IMR-90 (cell line): ENCODE measurements around the gene PLD4. TPM values are rescaled to one million over a fixed set of nuclear protein-coding genes. Genes with fewer than 3 reads are reported as not detected.

Experiments
- ATAC-seq: fragments of 200-7000 bp; cut with Tn5 transposase; 2 replicates; pipeline ENCODE4 v1.9.1; 2020; ENCODE audit warnings: low read depth, mild to moderate bottlenecking, moderate library complexity
- BruUV-seq: library from RNA; stranded (reverse); fragments of 400-500 nt; replicated peaks from 2 replicates; lab custom pipeline; 2021; lab: Mats Ljungman, UMichigan
- CTCF ChIA-PET: fragments of 300-600 bp; formaldehyde crosslinking; extraction: SDS; loops from one replicate; lab custom pipeline; 2021; ENCODE audit warnings: antibody characterized with exemption; lab: Yijun Ruan, JAX
- POLR2A ChIA-PET: fragments of 300-600 bp; sonication (Branson Sonifier 250); formaldehyde crosslinking; loops from one replicate; lab custom pipeline; 2022; ENCODE audit warnings: antibody characterized with exemption; ENCODE audit not compliant: unreplicated experiment; lab: Charles Lee
- DNase-seq: peaks from one replicate; pipeline ENCODE4 v3.0.0; 2013
- H2AFZ ChIP-seq: replicated peaks from 2 replicates; pipeline ENCODE3; 2013; ENCODE audit warnings: low read length, mild to moderate bottlenecking; ENCODE audit not compliant: poor library complexity
- H2AK5ac ChIP-seq: 2 replicates; pipeline ENCODE4 v1.6.1; 2013; ENCODE audit warnings: low read depth, low read length, inconsistent platforms
- H2AK9ac ChIP-seq: replicated peaks from 2 replicates; pipeline ENCODE3; 2013; ENCODE audit warnings: mild to moderate bottlenecking, low read depth, low read length, moderate library complexity; ENCODE audit not compliant: poor library complexity
- H2BK120ac ChIP-seq: 2 replicates; pipeline ENCODE4 v1.6.1; 2013; ENCODE audit warnings: low read depth, low read length, inconsistent platforms
- H2BK15ac ChIP-seq: 3 replicates; pipeline ENCODE4 v1.6.1; 2013; ENCODE audit warnings: low read depth, low read length, inconsistent platforms
- H2BK20ac ChIP-seq: 2 replicates; pipeline ENCODE4 v1.6.1; 2013; ENCODE audit warnings: low read depth, mild to moderate bottlenecking, inconsistent platforms, low read length, moderate library complexity
- H2BK5ac ChIP-seq: 2 replicates; pipeline ENCODE4 v1.6.1; 2013; ENCODE audit warnings: mild to moderate bottlenecking, low read depth, low read length, inconsistent platforms; ENCODE audit not compliant: poor library complexity, severe bottlenecking
- H3K14ac ChIP-seq: replicated peaks from 2 replicates; pipeline ENCODE4 v1.6.1; 2013; ENCODE audit warnings: low read depth, low read length, inconsistent platforms
- H3K18ac ChIP-seq: 2 replicates; pipeline ENCODE4 v1.6.1; 2013; ENCODE audit warnings: low read depth, low read length, control low read depth
- H3K23ac ChIP-seq: 2 replicates; pipeline ENCODE4 v1.6.1; 2013; ENCODE audit warnings: low read depth, low read length, inconsistent platforms
- H3K27ac ChIP-seq: 2 replicates; pipeline ENCODE4 v1.5.1; 2013; ENCODE audit warnings: mild to moderate bottlenecking, control low read depth, low read length; ENCODE audit not compliant: insufficient read depth
- H3K27me3 ChIP-seq: 2 replicates; pipeline ENCODE4 v1.6.1; 2013; ENCODE audit warnings: low read length; ENCODE audit not compliant: control insufficient read depth, insufficient read depth
- H3K36me3 ChIP-seq: 2 replicates; pipeline ENCODE4 v1.6.1; 2013; ENCODE audit warnings: low read length, mixed read lengths; ENCODE audit not compliant: control insufficient read depth, insufficient read depth
- H3K4ac ChIP-seq: 2 replicates; pipeline ENCODE4 v1.6.1; 2013; ENCODE audit warnings: low read depth, low read length, inconsistent platforms
- H3K4me1 ChIP-seq: 2 replicates; pipeline ENCODE4 v1.6.1; 2013; ENCODE audit warnings: low read length, mixed read lengths; ENCODE audit not compliant: control insufficient read depth, insufficient read depth
- H3K4me2 ChIP-seq: 2 replicates; pipeline ENCODE4 v1.6.1; 2013; ENCODE audit warnings: low read depth, mild to moderate bottlenecking, control low read depth, low read length, moderate library complexity
- H3K4me3 ChIP-seq: 2 replicates; pipeline ENCODE4 v1.5.1; 2013; ENCODE audit warnings: low read depth, mild to moderate bottlenecking, control low read depth, low read length, moderate library complexity; ENCODE audit not compliant: insufficient read depth
- H3K56ac ChIP-seq: 2 replicates; pipeline ENCODE4 v1.6.1; 2013; ENCODE audit warnings: low read length, inconsistent platforms; ENCODE audit not compliant: insufficient read depth; ENCODE audit errors: extremely low read depth
- H3K79me1 ChIP-seq, 2 experiments: 2 replicates each; pipeline ENCODE4 v1.6.1; 2013; ENCODE audit warnings: low read length in 2 of 2, inconsistent platforms in 1 of 2, low read depth in 1 of 2
- H3K9ac ChIP-seq: 2 replicates; pipeline ENCODE4 v1.6.1; 2013; ENCODE audit warnings: low read depth, low read length, control low read depth
- H3K9me1 ChIP-seq: 2 replicates; pipeline ENCODE4 v1.6.1; 2013; ENCODE audit warnings: low read length, inconsistent platforms; ENCODE audit not compliant: insufficient read depth
- H3K9me3 ChIP-seq: 2 replicates; pipeline ENCODE4 v1.6.1; 2013; ENCODE audit warnings: low read length; ENCODE audit not compliant: control insufficient read depth, insufficient read depth
- H4K20me1 ChIP-seq: 2 replicates; pipeline ENCODE4 v1.6.1; 2013; ENCODE audit warnings: low read length, inconsistent platforms; ENCODE audit not compliant: insufficient read depth
- H4K5ac ChIP-seq: 2 replicates; pipeline ENCODE4 v1.6.1; 2013; ENCODE audit warnings: mild to moderate bottlenecking, low read depth, low read length, control low read depth
- H4K8ac ChIP-seq, 2 experiments: 2 replicates each; pipeline ENCODE4 v1.6.1; 2013; ENCODE audit warnings: low read depth in 2 of 2, low read length in 2 of 2, control low read depth in 1 of 2, inconsistent platforms in 1 of 2
- H4K91ac ChIP-seq: 2 replicates; pipeline ENCODE4 v1.6.1; 2013; ENCODE audit warnings: low read depth, low read length, inconsistent platforms; ENCODE audit not compliant: insufficient read depth
- BHLHE40 ChIP-seq: fragments of 150-350 bp; IDR thresholded peaks from 2 replicates; pipeline ENCODE4 v1.6.1; 2016; ENCODE audit warnings: mild to moderate bottlenecking, low read depth, low read length
- CHD1 ChIP-seq: IDR thresholded peaks from 2 replicates; pipeline ENCODE4 v1.6.1; 2012; ENCODE audit warnings: low read depth, low read length, improper control_type of control experiment
- FOS ChIP-seq: fragments of 150-350 bp; IDR thresholded peaks from 2 replicates; pipeline ENCODE4 v1.6.1; 2016; ENCODE audit warnings: low read depth, low read length
- MXI1 ChIP-seq: IDR thresholded peaks from 2 replicates; pipeline ENCODE4 v1.6.1; 2012; ENCODE audit warnings: low read depth, mild to moderate bottlenecking, low read length, moderate library complexity, borderline replicate concordance
- NFE2L2 ChIP-seq: fragments of 150-350 bp; IDR thresholded peaks from 2 replicates; pipeline ENCODE4 v1.6.1; 2016; ENCODE audit warnings: low read depth, mild to moderate bottlenecking, low read length
- RAD21 ChIP-seq: IDR thresholded peaks from 2 replicates; pipeline ENCODE4 v1.6.1; 2012; ENCODE audit warnings: low read length, improper control_type of control experiment
- SMC3 ChIP-seq: fragments of 150-350 bp; IDR thresholded peaks from 2 replicates; pipeline ENCODE4 v1.6.1; 2016; ENCODE audit warnings: low read depth, mild to moderate bottlenecking, antibody characterized with exemption, low read length, moderate library complexity
- WGBS, 2 experiments: methylation state at CpG; one replicate each; pipeline versions ENCODE4 v1.1.5 to v1.1.7; 2013; ENCODE audit warnings: missing lambda C conversion rate in 2 of 2; ENCODE audit not compliant: insufficient read length in 1 of 2; ENCODE audit errors: extremely low coverage in 2 of 2; 5-methylcytosine and 5-hydroxymethylcytosine counted together
- dilution Hi-C: fragments of 300-500 bp; cut with HindIII; formaldehyde crosslinking; loops from one replicate; pipeline ENCODE4 v1.14.3; 2018; ENCODE audit warnings: low sequenced_read_pairs; ENCODE audit not compliant: unreplicated experiment
- in situ Hi-C: fragments of 300-500 bp; cut with MboI; formaldehyde crosslinking; loops from 3 replicates; pipeline ENCODE4 v1.14.3; 2019; ENCODE audit warnings: low sequenced_read_pairs, inconsistent platforms, mixed read lengths
- intact Hi-C: fragments of 100-400 bp; cut with micrococcal nuclease; formaldehyde crosslinking; loops from 2 replicates; pipeline ENCODE4 v1.10.0; 2022
- polyA plus RNA-seq, 3 experiments: library from polyadenylated mRNA; depleted of rRNA; stranded (reverse); fragments of >200 nt; gene quantifications; 2 replicates each; pipeline ENCODE4 v1.2.3, GENCODE V29; 2012; ENCODE audit warnings: low replicate concordance in 1 of 3
- total RNA-seq: library from RNA; depleted of rRNA; stranded (reverse); fragments of >200 nt; gene quantifications from 2 replicates; pipeline ENCODE4 v1.2.3, GENCODE V29; 2012
- TF ChIP-seq, protein P1 (sequence below): fragments of 150-350 bp; IDR thresholded peaks from 2 replicates; pipeline ENCODE4 v1.6.1; 2017; ENCODE audit warnings: mild to moderate bottlenecking, antibody characterized with exemption, low read length, low read depth
- TF ChIP-seq, protein P2 (sequence below): conservative IDR thresholded peaks from 2 replicates; pipeline ENCODE4 v1.5.1; 2012; ENCODE audit warnings: mild to moderate bottlenecking, low read depth, low read length, improper control_type of control experiment

PLD4 gene
- total and polyA plus RNA-seq, 2 of the 4 experiments (the other 2 are of a cell fraction): 0.05 TPM; not detected in 1

DNA sequence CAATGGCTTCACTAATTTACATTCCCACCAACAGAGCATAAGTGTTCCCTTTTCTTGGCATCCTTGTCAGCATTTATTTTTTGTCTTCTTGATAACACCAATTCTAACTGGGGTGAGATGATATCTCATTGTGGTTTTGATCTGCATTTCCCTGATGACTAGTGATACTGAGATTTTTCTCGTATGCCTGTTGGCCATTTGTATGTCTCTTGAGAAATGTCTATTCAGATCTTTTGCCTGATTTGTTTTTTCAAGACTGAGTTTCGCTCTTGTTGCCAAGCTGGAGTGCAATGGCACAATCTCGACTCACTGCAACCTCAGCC, 4.7 kb upstream of the PLD4 start:
- dilution Hi-C loops (no loop called here), in situ Hi-C loops (no loop called here), intact Hi-C loops (no loop called here)
- no peak overlapping the region for H2BK120ac ChIP-seq
- no peak overlapping the region for H2AK5ac ChIP-seq
- no peaks in the 10 kb centered on the region for H3K79me1 ChIP-seq
- no peak overlapping the region for H4K8ac ChIP-seq
- no peak overlapping the region for H3K9ac ChIP-seq
- WGBS, 2 experiments: 78% methylated on average over 2 of the region's 3 CpGs; no CpG with 5 or more reads in 1 of the 2 experiments
- no peaks in the 10 kb centered on the region for H4K20me1 ChIP-seq
- no peak overlapping the region for H3K56ac ChIP-seq
- H2AK9ac ChIP-seq: no peak overlapping the region
- H4K91ac ChIP-seq: no peak overlapping the region
- no TSS peak for BruUV-seq
- CTCF ChIA-PET: no interaction called here
- ATAC-seq (no peak), DNase-seq (no peak)
- no peak overlapping the region for H3K27ac ChIP-seq
- H3K27me3 ChIP-seq: peaks cover 20% of the 10 kb centered on the region
- no peak overlapping the region for H2BK20ac ChIP-seq
- no peak overlapping the region for H2BK5ac ChIP-seq
- POLR2A ChIA-PET: no interaction called here
- H3K9me1 ChIP-seq: no peaks in the 10 kb centered on the region
- no peak overlapping the region for H3K4me2 ChIP-seq
- no peak for TF ChIP-seq MXI1
- TF ChIP-seq, protein P1, sequence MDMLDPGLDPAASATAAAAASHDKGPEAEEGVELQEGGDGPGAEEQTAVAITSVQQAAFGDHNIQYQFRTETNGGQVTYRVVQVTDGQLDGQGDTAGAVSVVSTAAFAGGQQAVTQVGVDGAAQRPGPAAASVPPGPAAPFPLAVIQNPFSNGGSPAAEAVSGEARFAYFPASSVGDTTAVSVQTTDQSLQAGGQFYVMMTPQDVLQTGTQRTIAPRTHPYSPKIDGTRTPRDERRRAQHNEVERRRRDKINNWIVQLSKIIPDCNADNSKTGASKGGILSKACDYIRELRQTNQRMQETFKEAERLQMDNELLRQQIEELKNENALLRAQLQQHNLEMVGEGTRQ: no peak
- TF ChIP-seq FOS: no peak
- no peak for TF ChIP-seq BHLHE40
- no peak for TF ChIP-seq CHD1
- TF ChIP-seq, protein P2, sequence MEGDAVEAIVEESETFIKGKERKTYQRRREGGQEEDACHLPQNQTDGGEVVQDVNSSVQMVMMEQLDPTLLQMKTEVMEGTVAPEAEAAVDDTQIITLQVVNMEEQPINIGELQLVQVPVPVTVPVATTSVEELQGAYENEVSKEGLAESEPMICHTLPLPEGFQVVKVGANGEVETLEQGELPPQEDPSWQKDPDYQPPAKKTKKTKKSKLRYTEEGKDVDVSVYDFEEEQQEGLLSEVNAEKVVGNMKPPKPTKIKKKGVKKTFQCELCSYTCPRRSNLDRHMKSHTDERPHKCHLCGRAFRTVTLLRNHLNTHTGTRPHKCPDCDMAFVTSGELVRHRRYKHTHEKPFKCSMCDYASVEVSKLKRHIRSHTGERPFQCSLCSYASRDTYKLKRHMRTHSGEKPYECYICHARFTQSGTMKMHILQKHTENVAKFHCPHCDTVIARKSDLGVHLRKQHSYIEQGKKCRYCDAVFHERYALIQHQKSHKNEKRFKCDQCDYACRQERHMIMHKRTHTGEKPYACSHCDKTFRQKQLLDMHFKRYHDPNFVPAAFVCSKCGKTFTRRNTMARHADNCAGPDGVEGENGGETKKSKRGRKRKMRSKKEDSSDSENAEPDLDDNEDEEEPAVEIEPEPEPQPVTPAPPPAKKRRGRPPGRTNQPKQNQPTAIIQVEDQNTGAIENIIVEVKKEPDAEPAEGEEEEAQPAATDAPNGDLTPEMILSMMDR: no peak
- TF ChIP-seq NFE2L2: no peak
- TF ChIP-seq RAD21: no peak
- TF ChIP-seq SMC3: no peak
- H3K14ac ChIP-seq: no peak overlapping the region
- H2AFZ ChIP-seq: no peak overlapping the region
- peaks cover 6% of the 10 kb centered on the region; the same call in 1 of the 2 replicates for H3K9me3 ChIP-seq
- H3K4ac ChIP-seq: no peak overlapping the region
- H3K4me3 ChIP-seq: no peak overlapping the region
- H2BK15ac ChIP-seq: no peak overlapping the region
- H3K23ac ChIP-seq: no peak overlapping the region
- no peaks in the 10 kb centered on the region for H3K4me1 ChIP-seq
- H3K18ac ChIP-seq: no peak overlapping the region
- H4K5ac ChIP-seq: no peak overlapping the region
- H3K36me3 ChIP-seq: no peaks in the 10 kb centered on the region
